Measurements from ENCODE around the gene H3-3A.
A peak's percentile ranks its signal among the peaks of the same experiment; 100 is the strongest.

- peak; percentile 73 for TF ChIP-seq POLR2A (IDR thresholded peaks at IDR 0.05)
- TF ChIP-seq CTCF (IDR thresholded peaks at IDR 0.05): peak in 2 of 4 experiments; percentile 6 to 13
Measured at GRCh38 chr1:226061841-226062557, 517 bp upstream of the H3-3A start.
